HG03457 (cell line): ENCODE measurements around the gene IFI27L1.

Experiments
- ATAC-seq: cut with Tn5 transposase; IDR thresholded peaks from one replicate; pipeline ENCODE4 v1.9.1; 2021; ENCODE audit warnings: moderate number of reproducible peaks; ENCODE audit not compliant: unreplicated experiment

Gene IFI27L1

GRCh38 chr14:94113490-94113889 lies 32.4 kb downstream of the IFI27L1 start:
- ATAC-seq = no peak

- no peak for ATAC-seq
Measured at GRCh38 chr14:94113908-94114588, 32.9 kb downstream of the IFI27L1 start.

GRCh38 chr14:94114589-94115057 lies 33.5 kb downstream of the IFI27L1 start:
- ATAC-seq = no peak

GRCh38 chr14:94115058-94115591 lies 34.0 kb downstream of the IFI27L1 start:
- ATAC-seq = no peak

GRCh38 chr14:94115631-94116030 lies 34.5 kb downstream of the IFI27L1 start:
- no peak for ATAC-seq

GRCh38 chr14:94116701-94117100 lies 35.6 kb downstream of the IFI27L1 start:
- no peak for ATAC-seq

GRCh38 chr14:94117856-94118255 lies 36.7 kb downstream of the IFI27L1 start:
- no peak for ATAC-seq

GRCh38 chr14:94119071-94119470 lies 38.0 kb downstream of the IFI27L1 start:
- ATAC-seq = no peak

- no peak for ATAC-seq
Measured at GRCh38 chr14:94120667-94121340, 39.7 kb downstream of the IFI27L1 start.

- no peak for ATAC-seq
Measured at GRCh38 chr14:94121485-94121884, 40.4 kb downstream of the IFI27L1 start.

GRCh38 chr14:94122438-94122837 lies 41.3 kb downstream of the IFI27L1 start:
- no peak for ATAC-seq

- no peak for ATAC-seq
Measured at GRCh38 chr14:94123296-94123695, 42.2 kb downstream of the IFI27L1 start.

- ATAC-seq = no peak
Measured at GRCh38 chr14:94123868-94124267, 42.8 kb downstream of the IFI27L1 start.

GRCh38 chr14:94124582-94125377 lies 43.7 kb downstream of the IFI27L1 start:
- ATAC-seq = no peak

- ATAC-seq = no peak
Measured at GRCh38 chr14:94125659-94126418, 44.7 kb downstream of the IFI27L1 start.

GRCh38 chr14:94126419-94126677 lies 45.2 kb downstream of the IFI27L1 start:
- ATAC-seq = no peak

- no peak for ATAC-seq
Measured at GRCh38 chr14:94126800-94127199, 45.7 kb downstream of the IFI27L1 start.

GRCh38 chr14:94127330-94127729 lies 46.2 kb downstream of the IFI27L1 start:
- ATAC-seq = no peak

GRCh38 chr14:94128216-94128839 lies 47.2 kb downstream of the IFI27L1 start:
- no peak for ATAC-seq

GRCh38 chr14:94129111-94129757 lies 48.1 kb downstream of the IFI27L1 start, which contains the start of gene IFI27L2:
Gene IFI27L2 (minus strand): TSS chr14:94129604. CDS start chr14:94129564, 40 bp downstream.
- peak; percentile 83 for ATAC-seq
